GM12874 (cell line): Measurements from ENCODE around the gene HBG2.
"Not testable (repeated sequence)": the region's sequence is repeated elsewhere in the genome, so short reads cannot be mapped to it uniquely, and the experiment has no call there.

Source experiments
- CTCF ChIP-seq: IDR thresholded peaks from 2 replicates; pipeline ENCODE4 v1.5.1; 2011; ENCODE audit warnings: low read depth, mild to moderate bottlenecking, control low read depth, low read length, moderate library complexity; ENCODE audit not compliant: insufficient read depth

HBG2 gene

GRCh38 chr11:5251746-5252145 lies 2.8 kb downstream of the HBG2 start:
- no peak for TF ChIP-seq CTCF

- TF ChIP-seq CTCF: no peak
Measured at GRCh38 chr11:5250543-5251204, 3.9 kb downstream of the HBG2 start.

- TF ChIP-seq CTCF: not testable (repeated sequence)
Measured at GRCh38 chr11:5249807-5250396, 4.7 kb downstream of the HBG2 start, which contains the start of gene HBG1. HBG1 (minus strand) TSS chr11:5249857; CDS start chr11:5249804, 53 bp downstream.

GRCh38 chr11:5247472-5248192 lies 6.9 kb downstream of the HBG2 start:
- no peak for TF ChIP-seq CTCF

- no peak for TF ChIP-seq CTCF
Measured at GRCh38 chr11:5246772-5247471, 7.7 kb downstream of the HBG2 start.

- no peak for TF ChIP-seq CTCF
Measured at GRCh38 chr11:5245155-5245554, 9.4 kb downstream of the HBG2 start.

- TF ChIP-seq CTCF: no peak
Measured at GRCh38 chr11:5243816-5244180, 10.8 kb downstream of the HBG2 start.
